HepG2 (cell line): ENCODE data around the gene UTP4. TPM values are rescaled to one million over a fixed set of nuclear protein-coding genes. Genes with fewer than 3 reads are reported as not detected.

ENCODE experiments used
- ARHGAP35 ChIP-seq: sonication (generic); formaldehyde crosslinking; IDR thresholded peaks from 2 replicates; pipeline ENCODE4 v1.9.0; 2022; ENCODE audit warnings: mild to moderate bottlenecking, inconsistent platforms, moderate library complexity, missing genetic modification reagents, borderline replicate concordance
- BORCS8-MEF2B ChIP-seq: sonication (generic); formaldehyde crosslinking; IDR thresholded peaks from 2 replicates; pipeline ENCODE4 v1.8.0; 2022; ENCODE audit warnings: mild to moderate bottlenecking, missing genetic modification reagents
- GLI4 ChIP-seq: sonication (generic); formaldehyde crosslinking; IDR thresholded peaks from 2 replicates; pipeline ENCODE4 v1.5.1; 2020; ENCODE audit warnings: missing genetic modification reagents, mild to moderate bottlenecking, moderate library complexity, borderline replicate concordance
- MATR3 ChIP-seq: sonication (generic); formaldehyde crosslinking; IDR thresholded peaks from 2 replicates; pipeline ENCODE4 v1.4.0; 2020; ENCODE audit warnings: missing genetic modification reagents
- MIER2 ChIP-seq: IDR thresholded peaks from 2 replicates; pipeline ENCODE4 v1.6.1; 2016; ENCODE audit warnings: missing biosample characterization, missing genetic modification reagents
- MTA1 ChIP-seq: sonication (generic); formaldehyde crosslinking; IDR thresholded peaks from 2 replicates; pipeline ENCODE4 v1.4.0; 2020; ENCODE audit warnings: missing genetic modification reagents, mild to moderate bottlenecking, borderline replicate concordance
- MYC ChIP-seq: sonication (generic); formaldehyde crosslinking; IDR thresholded peaks from 2 replicates; pipeline ENCODE4 v1.9.0; 2021; ENCODE audit warnings: missing genetic modification reagents, borderline replicate concordance
- NCOA1 ChIP-seq: sonication (generic); formaldehyde crosslinking; IDR thresholded peaks from 2 replicates; pipeline ENCODE4 v1.9.0; 2021; ENCODE audit warnings: missing genetic modification reagents
- NFIC ChIP-seq: IDR thresholded peaks from 2 replicates; pipeline ENCODE4 v1.6.1; 2012; ENCODE audit warnings: mild to moderate bottlenecking, low read length, inconsistent platforms
- RAD21 ChIP-seq: fragments of 450-650 bp; formaldehyde crosslinking; IDR thresholded peaks from 2 replicates; pipeline ENCODE4 v1.5.0; 2020; ENCODE audit warnings: mild to moderate bottlenecking
- RXRA ChIP-seq: sonication (generic); formaldehyde crosslinking; IDR thresholded peaks from 2 replicates; pipeline ENCODE4 v1.5.1; 2020; ENCODE audit warnings: missing genetic modification reagents
- TCF7L2 ChIP-seq: IDR thresholded peaks from 2 replicates; pipeline ENCODE4 v1.6.1; 2011; ENCODE audit warnings: mild to moderate bottlenecking, low read depth, low read length, moderate library complexity
- TOPORS ChIP-seq: sonication (generic); formaldehyde crosslinking; IDR thresholded peaks from 2 replicates; pipeline ENCODE4 v1.8.0; 2023; ENCODE audit warnings: mild to moderate bottlenecking, missing genetic modification reagents
- YY1 ChIP-seq: IDR thresholded peaks from 2 replicates; pipeline ENCODE4 v1.6.1; 2011; ENCODE audit warnings: low read length, low read depth, moderate library complexity, mild to moderate bottlenecking; ENCODE audit not compliant: insufficient read depth, insufficient replicate concordance
- ZMYM3 ChIP-seq: sonication (generic); formaldehyde crosslinking; IDR thresholded peaks from 2 replicates; pipeline ENCODE4 v1.5.1; 2020; ENCODE audit warnings: mild to moderate bottlenecking, missing genetic modification reagents
- ZNF232 ChIP-seq: sonication (generic); formaldehyde crosslinking; IDR thresholded peaks from 2 replicates; pipeline ENCODE4 v1.4.0; 2020; ENCODE audit warnings: missing genetic modification reagents, borderline replicate concordance
- ZNF256 ChIP-seq: sonication (generic); formaldehyde crosslinking; conservative IDR thresholded peaks from 2 replicates; pipeline ENCODE4 v1.4.0; 2020; ENCODE audit warnings: missing genetic modification reagents
- ZNF335 ChIP-seq: sonication (generic); formaldehyde crosslinking; IDR thresholded peaks from 2 replicates; pipeline ENCODE4 v1.4.0; 2020; ENCODE audit warnings: missing genetic modification reagents
- ZNF33B ChIP-seq: sonication (generic); formaldehyde crosslinking; IDR thresholded peaks from 2 replicates; pipeline ENCODE4 v1.5.1; 2020; ENCODE audit warnings: mild to moderate bottlenecking, missing genetic modification reagents
- ZNF343 ChIP-seq: sonication (generic); formaldehyde crosslinking; IDR thresholded peaks from 2 replicates; pipeline ENCODE4 v1.4.0; 2020; ENCODE audit warnings: mild to moderate bottlenecking, missing genetic modification reagents
- ZNF382 ChIP-seq: sonication (generic); formaldehyde crosslinking; IDR thresholded peaks from 2 replicates; pipeline ENCODE4 v1.5.0; 2020; ENCODE audit warnings: missing genetic modification reagents, mild to moderate bottlenecking, borderline replicate concordance
- ZNF460 ChIP-seq: sonication (generic); formaldehyde crosslinking; IDR thresholded peaks from 2 replicates; pipeline ENCODE4 v1.5.1; 2020; ENCODE audit warnings: missing genetic modification reagents, mild to moderate bottlenecking, borderline replicate concordance
- ZNF841 ChIP-seq: sonication (generic); formaldehyde crosslinking; IDR thresholded peaks from 2 replicates; pipeline ENCODE4 v1.8.1; 2023; ENCODE audit warnings: missing genetic modification reagents, borderline replicate concordance
- polyA plus RNA-seq, 8 experiments: library from polyadenylated mRNA; depleted of rRNA in 3 of 8; stranded (reverse) in 7 of 8; unstranded in 1 of 8; fragments of >200 nt; fragmentation: Illumina TruSeq in 4 of 8; extraction: Trizol in 4 of 8; gene quantifications; 2 replicates each; pipeline versions ENCODE4 v1.2.1 to v1.2.3, GENCODE V29; 2011 to 2016; ENCODE audit warnings: low read depth in 4 of 8, missing spikeins in 1 of 8, mixed read lengths in 1 of 8; ENCODE audit not compliant: insufficient read depth in 1 of 8
- total RNA-seq, 5 experiments: library from RNA; depleted of rRNA; stranded (reverse); fragments of >200 nt; fragmentation: Illumina TruSeq; extraction: Trizol; gene quantifications; 2 replicates each; pipeline ENCODE4 v1.2.3, GENCODE V29; 2016; ENCODE audit warnings: low read depth in 1 of 5
- TF ChIP-seq, protein P1 (sequence below): sonication (generic); formaldehyde crosslinking; IDR thresholded peaks from 2 replicates; pipeline ENCODE4 v1.8.0; 2022; ENCODE audit warnings: low read depth, missing genetic modification reagents
- TF ChIP-seq, protein P2 (sequence below): sonication (generic); formaldehyde crosslinking; IDR thresholded peaks from 2 replicates; pipeline ENCODE4 v1.4.0; 2020; ENCODE audit warnings: mild to moderate bottlenecking, missing genetic modification reagents, borderline replicate concordance

Gene UTP4
- total and polyA plus RNA-seq, 2 of the 13 experiments (the other 11 are each of a cell fraction or from before 2014, with no cell fraction given), result 30.0 to 85.8 TPM

DNA sequence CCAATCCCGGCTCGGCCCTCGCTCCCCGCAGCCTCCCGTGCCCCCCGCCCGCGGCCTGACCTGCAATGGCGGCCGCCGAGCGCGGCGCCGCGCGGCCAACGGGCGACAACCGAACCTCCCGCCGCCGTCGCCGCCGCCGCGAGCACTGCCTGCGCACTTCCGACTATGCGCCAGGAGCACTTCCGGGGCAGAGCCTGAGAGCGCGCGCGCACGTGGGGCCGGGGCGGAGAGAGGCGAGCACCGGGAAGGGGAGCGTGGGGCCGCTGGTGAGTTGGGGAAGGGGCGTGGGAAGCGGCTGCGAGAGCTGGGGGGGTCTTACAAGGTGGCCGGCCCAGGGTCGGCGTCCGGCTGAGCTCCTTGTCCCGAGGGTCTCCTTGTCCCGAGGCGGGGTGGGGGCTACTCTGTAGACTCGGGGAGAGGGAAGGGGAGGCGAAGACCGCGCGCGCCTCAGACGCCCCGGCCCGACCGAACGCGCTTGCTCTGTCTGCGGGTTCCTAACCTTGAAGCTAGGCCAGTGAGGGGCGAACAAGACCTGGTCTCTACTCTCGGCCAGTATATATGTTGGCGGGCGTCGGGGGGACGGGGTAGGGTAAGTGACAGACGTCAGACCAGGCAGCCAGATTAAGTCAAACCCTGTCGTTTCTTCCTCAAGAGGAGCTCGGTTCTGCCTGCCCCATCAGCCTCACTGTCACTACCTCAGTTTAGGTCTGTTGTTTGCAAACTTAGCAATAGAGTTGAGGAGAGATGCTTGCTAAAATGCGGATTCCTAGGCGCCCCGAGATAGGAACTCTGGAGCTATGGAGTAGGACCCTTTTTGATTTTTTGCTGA, at the start of gene UTP4, which contains the start of gene CHTF8 (continued):
- TF ChIP-seq GLI4, result no peak; the same call in 1 of the 2 replicates
- TF ChIP-seq ZNF232 (CRISPR knock-in tag), result peak; percentile 49; the same call in 1 of the 2 replicates
- TF ChIP-seq ARHGAP35 (CRISPR knock-in tag), result 0 out of 2 replicates have a peak, but pooled peaks have one; percentile 63
- no peak; the same call in 1 of the 2 replicates for TF ChIP-seq RAD21 (CRISPR knock-in tag)
- TF ChIP-seq ZNF382 (CRISPR knock-in tag), result no peak
- peak; percentile 42; the same call in 1 of the 2 replicates for TF ChIP-seq TOPORS (CRISPR knock-in tag)
- peak; percentile 68; the same call in 1 of the 2 replicates for TF ChIP-seq MTA1 (CRISPR knock-in tag)
- no peak for TF ChIP-seq MATR3 (CRISPR knock-in tag)
- no peak; the same call in 1 of the 2 replicates for TF ChIP-seq ZNF841 (CRISPR knock-in tag)
- TF ChIP-seq, protein P1, sequence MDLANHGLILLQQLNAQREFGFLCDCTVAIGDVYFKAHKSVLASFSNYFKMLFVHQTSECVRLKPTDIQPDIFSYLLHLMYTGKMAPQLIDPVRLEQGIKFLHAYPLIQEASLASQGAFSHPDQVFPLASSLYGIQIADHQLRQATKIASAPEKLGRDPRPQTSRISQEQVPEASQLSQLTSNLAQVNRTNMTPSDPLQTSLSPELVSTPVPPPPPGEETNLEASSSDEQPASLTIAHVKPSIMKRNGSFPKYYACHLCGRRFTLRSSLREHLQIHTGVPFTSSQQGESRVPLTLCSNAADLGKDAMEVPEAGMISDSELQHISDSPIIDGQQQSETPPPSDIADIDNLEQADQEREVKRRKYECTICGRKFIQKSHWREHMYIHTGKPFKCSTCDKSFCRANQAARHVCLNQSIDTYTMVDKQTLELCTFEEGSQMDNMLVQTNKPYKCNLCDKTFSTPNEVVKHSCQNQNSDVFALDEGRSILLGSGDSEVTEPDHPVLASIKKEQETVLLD (CRISPR knock-in tag), result peak; percentile 100
- TF ChIP-seq ZMYM3 (CRISPR knock-in tag), result 0 out of 2 replicates have a peak, but pooled peaks have one; percentile 36
- no peak for TF ChIP-seq ZNF256 (CRISPR knock-in tag)
- TF ChIP-seq ZNF460, result no peak
- TF ChIP-seq MYC (CRISPR knock-in tag), result peak; percentile 100
- TF ChIP-seq ZNF335, result no peak; the same call in 1 of the 2 replicates
- TF ChIP-seq TCF7L2, result no peak
- TF ChIP-seq, protein P2, sequence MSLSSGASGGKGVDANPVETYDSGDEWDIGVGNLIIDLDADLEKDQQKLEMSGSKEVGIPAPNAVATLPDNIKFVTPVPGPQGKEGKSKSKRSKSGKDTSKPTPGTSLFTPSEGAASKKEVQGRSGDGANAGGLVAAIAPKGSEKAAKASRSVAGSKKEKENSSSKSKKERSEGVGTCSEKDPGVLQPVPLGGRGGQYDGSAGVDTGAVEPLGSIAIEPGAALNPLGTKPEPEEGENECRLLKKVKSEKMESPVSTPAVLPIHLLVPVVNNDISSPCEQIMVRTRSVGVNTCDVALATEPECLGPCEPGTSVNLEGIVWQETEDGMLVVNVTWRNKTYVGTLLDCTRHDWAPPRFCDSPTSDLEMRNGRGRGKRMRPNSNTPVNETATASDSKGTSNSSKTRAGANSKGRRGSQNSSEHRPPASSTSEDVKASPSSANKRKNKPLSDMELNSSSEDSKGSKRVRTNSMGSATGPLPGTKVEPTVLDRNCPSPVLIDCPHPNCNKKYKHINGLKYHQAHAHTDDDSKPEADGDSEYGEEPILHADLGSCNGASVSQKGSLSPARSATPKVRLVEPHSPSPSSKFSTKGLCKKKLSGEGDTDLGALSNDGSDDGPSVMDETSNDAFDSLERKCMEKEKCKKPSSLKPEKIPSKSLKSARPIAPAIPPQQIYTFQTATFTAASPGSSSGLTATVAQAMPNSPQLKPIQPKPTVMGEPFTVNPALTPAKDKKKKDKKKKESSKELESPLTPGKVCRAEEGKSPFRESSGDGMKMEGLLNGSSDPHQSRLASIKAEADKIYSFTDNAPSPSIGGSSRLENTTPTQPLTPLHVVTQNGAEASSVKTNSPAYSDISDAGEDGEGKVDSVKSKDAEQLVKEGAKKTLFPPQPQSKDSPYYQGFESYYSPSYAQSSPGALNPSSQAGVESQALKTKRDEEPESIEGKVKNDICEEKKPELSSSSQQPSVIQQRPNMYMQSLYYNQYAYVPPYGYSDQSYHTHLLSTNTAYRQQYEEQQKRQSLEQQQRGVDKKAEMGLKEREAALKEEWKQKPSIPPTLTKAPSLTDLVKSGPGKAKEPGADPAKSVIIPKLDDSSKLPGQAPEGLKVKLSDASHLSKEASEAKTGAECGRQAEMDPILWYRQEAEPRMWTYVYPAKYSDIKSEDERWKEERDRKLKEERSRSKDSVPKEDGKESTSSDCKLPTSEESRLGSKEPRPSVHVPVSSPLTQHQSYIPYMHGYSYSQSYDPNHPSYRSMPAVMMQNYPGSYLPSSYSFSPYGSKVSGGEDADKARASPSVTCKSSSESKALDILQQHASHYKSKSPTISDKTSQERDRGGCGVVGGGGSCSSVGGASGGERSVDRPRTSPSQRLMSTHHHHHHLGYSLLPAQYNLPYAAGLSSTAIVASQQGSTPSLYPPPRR (CRISPR knock-in tag), result no peak; the same call in none of the 2 replicates
- TF ChIP-seq NFIC, result no peak
- TF ChIP-seq NCOA1, result no peak
- TF ChIP-seq RXRA (CRISPR knock-in tag), result no peak
- peak; percentile 94; the same call in 1 of the 2 replicates for TF ChIP-seq ZNF343
- no peak; the same call in 1 of the 2 replicates for TF ChIP-seq ZNF33B (CRISPR knock-in tag)
- TF ChIP-seq MIER2 (CRISPR knock-in tag), result no peak
- TF ChIP-seq YY1, result peak; percentile 94
- peak; percentile 61; the same call in 1 of the 2 replicates for TF ChIP-seq BORCS8-MEF2B
